ENCODE data around the gene FABP1.

- TF ChIP-seq EZH2 (IDR thresholded peaks at IDR 0.05) = no peak
- no peak for TF ChIP-seq POLR2AphosphoS5 (IDR thresholded peaks at IDR 0.05; ENCODE audit: borderline replicate concordance, low read depth, low read length)
- TF ChIP-seq FOXP2 (optimal IDR thresholded peaks at IDR 0.05; ENCODE audit: control extremely low read depth, extremely low read length, insufficient read depth) = no peak
These were observed 17.0 kb downstream of the FABP1 start for GRCh38 chr2:88110830-88111229.
